T-helper 2 cell treated with Interferon-gamma antibody and Interleukin-4, amounts not matched to agents 100 ng/mL and 5 ng/mL, for 36 hours (primary cell): ENCODE results near the gene FANCI. TPM values are rescaled to one million over a fixed set of nuclear protein-coding genes. Genes with fewer than 3 reads are reported as not detected.
"Not testable (repeated sequence)": the region's sequence is repeated elsewhere in the genome, so short reads cannot be mapped to it uniquely, and the experiment has no call there.

Source experiments
- intact Hi-C: fragments of 100-400 bp; cut with micrococcal nuclease; formaldehyde crosslinking; loops from one replicate; pipeline ENCODE4 v1.15.1; 2023
- total RNA-seq: library from RNA; stranded (reverse); gene quantifications from 2 replicates; pipeline ENCODE4 v1.2.3, GENCODE V29; 2022

Gene FANCI
- total RNA-seq, 1 donor from 2014 or later: 202 TPM

- intact Hi-C loops: no loop called here
These were observed 22.2 kb upstream of the FANCI start, which contains the start of gene RLBP1 for GRCh38 chr15:89221543-89221942. Gene RLBP1 (minus strand): TSS chr15:89221579. CDS start chr15:89218975, 2,604 bp downstream.

DNA sequence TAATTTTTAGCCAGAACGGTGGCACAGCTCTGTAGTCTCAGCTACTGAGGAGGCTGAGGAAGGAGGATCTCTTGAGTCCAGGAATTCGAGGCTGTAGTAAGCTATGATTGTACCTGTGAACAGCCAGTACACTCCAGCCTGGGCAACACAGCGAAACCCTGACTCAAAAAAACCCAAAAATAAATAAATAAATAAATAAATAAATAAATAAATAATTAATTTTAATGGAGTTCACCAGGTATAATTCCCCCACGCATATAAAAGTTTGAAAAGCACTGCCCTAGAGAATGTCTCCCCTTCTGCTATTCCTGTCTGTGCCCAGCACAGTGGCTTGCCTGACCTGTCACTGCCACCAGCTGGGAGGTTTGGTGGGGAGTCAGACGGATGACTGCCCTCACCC is 18.2 kb upstream of the FANCI start:
- intact Hi-C loops: no loop called here

GRCh38 chr15:89226359-89227221 is 17.2 kb upstream of the FANCI start:
- intact Hi-C loops: no loop called here

GRCh38 chr15:89227425-89227824 is 16.4 kb upstream of the FANCI start:
- intact Hi-C loops: no loop called here

- intact Hi-C loops: no loop called here
These were observed 13.5 kb upstream of the FANCI start for GRCh38 chr15:89230277-89230676.

DNA sequence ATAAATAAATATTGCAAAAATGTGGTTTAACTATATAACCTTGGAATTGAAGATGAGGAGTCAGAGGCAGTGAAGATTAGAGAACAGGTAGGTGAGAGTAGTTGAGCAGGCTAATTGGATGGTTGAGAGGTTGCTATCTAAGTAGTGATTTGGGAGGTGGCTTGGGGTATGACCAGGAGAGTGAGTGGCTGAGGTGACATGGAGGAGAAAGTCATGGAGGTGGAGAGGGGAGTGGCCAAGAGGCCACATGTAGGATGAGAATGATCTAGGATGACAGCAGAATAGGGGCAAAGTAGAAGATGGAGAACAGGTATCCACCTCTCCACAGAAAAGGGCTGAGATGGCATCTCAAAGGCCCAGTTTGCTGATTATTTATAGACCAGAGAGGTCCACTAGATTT is 11.9 kb upstream of the FANCI start:
- intact Hi-C loops: no loop called here

DNA sequence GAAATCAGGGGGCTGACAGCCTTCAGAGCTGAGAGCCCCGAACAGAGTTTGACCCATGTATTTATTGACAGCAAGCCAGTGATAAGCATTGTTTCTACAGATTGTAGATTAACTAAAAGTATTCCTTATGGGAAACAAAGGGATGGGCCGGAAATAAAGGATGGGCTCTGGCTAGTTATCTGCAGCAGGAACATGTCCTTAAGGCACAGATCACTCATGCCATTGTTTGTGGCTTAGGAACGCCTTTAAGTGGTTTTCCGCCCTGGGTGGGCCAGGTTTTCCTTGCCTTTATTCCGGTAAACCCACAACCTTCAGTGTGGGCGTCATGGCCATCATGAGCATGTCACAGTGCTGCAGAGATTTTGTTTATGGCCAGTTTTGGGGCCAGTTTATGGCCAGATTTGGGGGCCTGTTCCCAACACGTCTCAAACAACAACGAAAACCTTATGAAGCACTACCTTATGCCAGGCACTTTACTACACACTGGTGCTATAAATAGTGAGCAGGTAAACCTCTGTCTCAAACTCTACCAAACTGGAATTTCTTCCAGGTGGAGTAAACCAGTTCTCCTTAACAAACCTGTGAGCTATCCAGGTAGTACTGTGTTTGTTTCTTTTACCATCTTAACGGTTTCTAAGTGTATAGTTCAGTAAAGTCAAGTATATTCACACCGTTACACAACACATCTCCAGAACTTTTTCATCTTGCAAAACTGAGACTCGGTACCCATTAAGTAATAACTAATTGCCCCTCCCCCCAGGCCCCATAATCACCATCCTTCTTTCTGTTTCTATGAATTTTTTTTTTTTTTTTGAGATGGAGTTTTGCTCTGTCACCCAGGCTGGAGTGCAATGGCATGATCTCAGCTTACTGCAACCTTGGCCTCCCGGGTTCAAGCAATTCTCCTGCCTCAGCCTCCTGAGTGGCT is 3.6 kb upstream of the FANCI start:
- intact Hi-C loops: loop anchor here (5.0 to 10.0 kb wide), 2 partner anchors 335 to 343 kb away; partner anchors contain the start of genes HAPLN3 and TICRR

GRCh38 chr15:89243046-89243690 is 611 bp upstream of the FANCI start:
- intact Hi-C loops: loop anchor here (5.0 to 10.0 kb wide), 2 partner anchors 332 to 346 kb away; partner anchors contain the start of genes HAPLN3 and TICRR

DNA sequence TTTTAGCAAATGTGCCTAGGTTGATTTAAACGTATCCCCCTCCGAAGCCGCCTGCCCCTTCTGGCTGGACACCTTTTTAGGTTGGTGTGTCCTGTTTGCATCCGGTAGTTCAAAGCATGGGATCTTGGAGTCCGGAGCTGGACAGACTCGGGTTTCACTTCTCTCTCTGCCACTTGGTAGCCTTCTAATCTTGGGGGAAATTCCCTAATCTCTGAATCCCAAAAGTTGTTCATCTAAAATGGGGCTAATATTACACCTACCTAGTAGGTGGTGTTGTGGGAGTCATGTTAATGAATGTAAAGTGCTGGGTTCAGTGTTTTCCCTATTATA is 760 bp downstream of the FANCI start:
- intact Hi-C loops: loop anchor here (1.0 to 10.0 kb wide), 5 partner anchors 38 to 347 kb away; partner anchors contain the start of genes ABHD2, HAPLN3 and TICRR

DNA sequence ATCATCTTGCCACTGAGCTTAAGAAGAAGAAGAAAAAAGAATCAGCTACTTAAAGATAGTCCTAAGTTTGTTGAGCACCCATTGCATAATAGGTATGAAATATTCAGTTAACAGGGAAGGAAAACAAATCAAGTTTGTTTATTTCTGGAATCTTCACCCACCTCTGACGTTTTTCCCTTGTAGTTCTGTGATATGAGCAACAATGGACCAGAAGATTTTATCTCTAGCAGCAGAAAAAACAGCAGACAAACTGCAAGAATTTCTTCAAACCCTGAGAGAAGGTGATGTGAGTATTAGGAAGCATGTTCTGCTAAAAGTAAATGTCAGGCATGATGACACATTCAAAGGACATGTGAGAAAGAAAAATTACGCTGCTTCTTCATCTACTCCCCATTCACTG is 3.7 kb downstream of the FANCI start:
- intact Hi-C loops: loop anchor here (5.0 to 10.0 kb wide), 2 partner anchors 45 to 327 kb away; partner anchors contain the start of gene TICRR

DNA sequence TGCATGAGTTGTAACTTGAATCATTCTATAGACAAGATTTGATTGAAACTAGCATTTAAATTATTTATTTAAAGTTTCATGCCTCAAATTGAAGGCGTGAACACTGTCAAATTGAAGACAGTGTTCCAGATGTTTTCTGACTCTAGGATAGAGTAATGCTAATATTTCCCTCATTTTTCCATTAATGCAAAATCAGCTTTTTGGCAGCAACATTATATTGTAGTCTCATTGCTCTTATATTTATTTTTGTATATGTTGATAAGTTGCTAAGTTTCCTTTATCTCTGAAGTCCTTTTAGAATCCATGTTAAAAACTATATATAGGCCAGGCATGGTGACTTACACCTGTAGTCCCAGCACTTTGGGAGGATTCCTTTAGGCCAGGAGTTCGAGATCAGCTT is 4.8 kb downstream of the FANCI start:
- intact Hi-C loops: loop anchor here (5.0 to 10.0 kb wide), 2 partner anchors 44 to 326 kb away; partner anchors contain the start of gene TICRR

- intact Hi-C loops: not testable (repeated sequence)
These were observed 6.4 kb downstream of the FANCI start for GRCh38 chr15:89250142-89250541.

DNA sequence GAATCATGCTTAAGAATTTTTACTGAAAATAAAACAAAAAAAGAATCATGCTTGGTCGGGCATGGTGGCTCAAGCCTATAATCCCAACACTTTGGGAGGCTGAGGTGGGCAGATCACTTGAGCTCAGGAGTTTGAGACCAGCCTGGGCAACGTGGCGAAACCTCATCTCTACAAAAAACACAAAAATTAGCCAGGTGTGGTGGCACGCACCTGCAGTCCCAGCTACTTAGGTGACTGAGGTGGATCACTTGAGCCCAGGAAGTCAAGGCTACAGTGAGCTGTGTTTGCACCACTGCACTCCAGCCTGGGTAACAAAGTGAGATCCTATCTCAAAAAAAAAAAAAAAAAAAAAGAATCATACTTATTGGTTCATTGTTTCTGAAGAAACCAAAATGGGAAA is 33.5 kb downstream of the FANCI start:
- intact Hi-C loops: not testable (repeated sequence)

DNA sequence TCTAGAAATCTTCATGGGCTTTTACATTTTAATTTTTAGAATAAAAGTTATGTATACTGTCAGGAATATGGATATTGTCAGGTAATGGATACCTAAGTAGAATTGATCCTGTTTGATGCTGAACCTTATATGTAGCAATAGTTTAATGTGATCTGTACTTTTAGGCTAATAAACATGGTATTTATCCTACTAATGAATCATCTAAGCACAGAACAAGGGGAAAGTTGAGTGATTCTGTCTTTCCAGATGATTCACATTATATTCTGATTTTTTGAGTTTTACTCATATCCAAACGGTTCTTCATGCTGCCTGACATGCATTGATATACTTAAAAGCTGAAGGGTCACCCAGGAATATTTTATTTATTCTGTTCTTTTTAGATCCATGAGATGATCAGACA is 34.5 kb downstream of the FANCI start:
- intact Hi-C loops: no loop called here

GRCh38 chr15:89282631-89283030 is 38.9 kb downstream of the FANCI start:
- intact Hi-C loops: no loop called here

DNA sequence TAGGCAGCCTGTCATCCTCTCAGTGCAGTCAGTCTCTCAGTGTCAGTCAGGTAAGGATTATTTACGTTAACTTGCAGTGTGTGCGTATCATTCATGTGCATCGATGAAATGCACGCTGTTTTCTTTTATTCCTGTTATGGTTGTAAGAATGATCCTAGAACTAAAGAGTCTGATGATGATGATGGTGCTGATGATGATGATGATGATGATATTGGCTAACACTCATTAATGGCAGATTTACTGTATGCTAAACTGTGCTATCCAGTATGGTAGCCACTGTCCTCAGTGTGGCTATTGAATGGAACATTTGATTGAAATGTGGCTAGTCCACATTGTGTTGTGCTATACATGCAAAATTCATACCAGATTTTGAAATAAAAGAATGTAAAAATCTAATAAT is 39.4 kb downstream of the FANCI start:
- intact Hi-C loops: no loop called here

- intact Hi-C loops: loop anchor here (5.0 kb wide), 1 partner anchor 45 kb away; no protein-coding TSS in a partner anchor
These were observed 48.2 kb downstream of the FANCI start for GRCh38 chr15:89291934-89292438.

DNA sequence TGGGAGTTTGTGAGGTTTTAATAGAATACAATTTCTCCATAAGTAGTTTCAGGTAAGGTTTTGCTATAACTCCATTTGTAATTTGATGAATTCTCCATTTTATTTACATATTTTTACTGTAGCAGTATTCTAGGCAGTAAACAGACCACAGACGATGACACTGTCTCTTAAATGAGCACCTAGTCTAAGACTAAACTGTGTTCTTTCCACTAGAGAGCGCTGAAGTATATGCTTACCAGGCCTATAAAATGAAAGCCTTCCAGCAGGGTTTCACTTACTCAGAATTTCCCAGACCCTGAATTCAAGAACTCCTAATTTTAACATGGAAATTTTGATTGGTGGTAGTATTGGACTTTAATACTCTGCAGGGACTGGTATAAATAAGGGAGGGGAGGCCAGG is 49.2 kb downstream of the FANCI start:
- intact Hi-C loops: loop anchor here (5.0 kb wide), 1 partner anchor 46 kb away; no protein-coding TSS in a partner anchor

- intact Hi-C loops: no loop called here
These were observed 56.1 kb downstream of the FANCI start for GRCh38 chr15:89299896-89300295.

DNA sequence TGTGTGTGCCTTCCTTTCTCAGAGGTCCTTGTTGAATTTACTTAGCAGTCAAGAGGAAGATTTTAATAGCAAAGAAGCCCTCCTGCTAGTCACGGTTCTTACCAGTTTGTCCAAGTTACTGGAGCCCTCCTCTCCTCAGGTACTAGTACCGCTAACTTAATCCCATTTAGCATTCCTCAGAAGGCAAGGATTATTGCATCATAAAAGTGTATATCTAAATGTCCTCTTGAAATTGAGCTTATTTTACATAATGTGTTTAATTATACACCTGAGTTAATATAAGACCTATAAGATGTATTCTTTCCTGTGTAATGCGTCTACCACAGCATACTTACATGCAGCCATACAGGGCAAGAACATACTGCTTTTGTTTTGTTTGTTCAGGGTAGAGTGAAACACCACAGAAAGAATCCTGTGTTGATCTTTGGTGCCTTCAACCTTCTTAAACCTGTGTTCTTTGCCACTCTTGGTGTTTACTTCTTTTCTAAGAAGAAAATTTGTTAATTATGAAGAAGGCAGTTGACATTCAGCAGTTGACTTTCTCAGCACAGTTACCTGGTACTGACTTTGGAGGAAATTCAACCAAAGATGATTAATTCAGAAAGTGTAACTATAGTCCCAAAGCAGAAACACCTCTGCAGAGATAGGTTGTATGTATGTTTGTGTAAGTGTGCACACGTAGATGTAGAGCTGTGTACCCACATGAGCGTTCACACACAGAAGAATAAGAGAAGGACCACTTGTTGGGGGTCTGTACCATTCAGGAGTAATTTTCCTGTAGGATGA is 57.7 kb downstream of the FANCI start:
- intact Hi-C loops: no loop called here
